Stimulated activated CD8-positive, alpha-beta memory T cell treated with anti-CD3 and anti-CD28 coated beads, Interleukin-4, amount 100 ng/mL, for 1 hour (primary cell): ENCODE measurements around the gene UBXN6.

Experiments used
- DNase-seq, 2 donors: peaks; one replicate each; pipeline ENCODE4 v3.0.0-alpha.2; 2020; ENCODE audit warnings: low read depth in 2 of 2, low spot score in 1 of 2

UBXN6 gene

GRCh38 chr19:4457654-4458395, at the start of gene UBXN6:
Gene UBXN6 (minus strand): TSS chr19:4457794. CDS start chr19:4457697, 97 bp downstream.
- DNase-seq, result peak; percentile 93 to 95

DNA sequence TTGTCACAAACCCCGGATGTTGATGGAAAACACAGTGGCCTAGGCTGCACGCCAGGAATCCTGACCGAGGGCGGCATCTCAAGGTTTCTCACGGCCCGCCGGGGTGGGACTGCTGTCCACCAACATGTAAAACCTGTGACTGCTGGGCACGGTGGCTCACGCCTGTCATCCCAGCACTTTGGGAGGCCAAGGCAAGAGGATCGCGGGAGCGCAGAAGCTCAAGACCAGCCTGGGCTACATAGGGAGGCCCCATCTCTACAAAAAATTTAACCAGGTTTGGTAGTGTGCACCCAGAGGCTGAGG, 49.5 kb upstream of the UBXN6 start:
- DNase-seq, result no peak

GRCh38 chr19:4506449-4507149, 49.0 kb upstream of the UBXN6 start:
- DNase-seq, result no peak

DNA sequence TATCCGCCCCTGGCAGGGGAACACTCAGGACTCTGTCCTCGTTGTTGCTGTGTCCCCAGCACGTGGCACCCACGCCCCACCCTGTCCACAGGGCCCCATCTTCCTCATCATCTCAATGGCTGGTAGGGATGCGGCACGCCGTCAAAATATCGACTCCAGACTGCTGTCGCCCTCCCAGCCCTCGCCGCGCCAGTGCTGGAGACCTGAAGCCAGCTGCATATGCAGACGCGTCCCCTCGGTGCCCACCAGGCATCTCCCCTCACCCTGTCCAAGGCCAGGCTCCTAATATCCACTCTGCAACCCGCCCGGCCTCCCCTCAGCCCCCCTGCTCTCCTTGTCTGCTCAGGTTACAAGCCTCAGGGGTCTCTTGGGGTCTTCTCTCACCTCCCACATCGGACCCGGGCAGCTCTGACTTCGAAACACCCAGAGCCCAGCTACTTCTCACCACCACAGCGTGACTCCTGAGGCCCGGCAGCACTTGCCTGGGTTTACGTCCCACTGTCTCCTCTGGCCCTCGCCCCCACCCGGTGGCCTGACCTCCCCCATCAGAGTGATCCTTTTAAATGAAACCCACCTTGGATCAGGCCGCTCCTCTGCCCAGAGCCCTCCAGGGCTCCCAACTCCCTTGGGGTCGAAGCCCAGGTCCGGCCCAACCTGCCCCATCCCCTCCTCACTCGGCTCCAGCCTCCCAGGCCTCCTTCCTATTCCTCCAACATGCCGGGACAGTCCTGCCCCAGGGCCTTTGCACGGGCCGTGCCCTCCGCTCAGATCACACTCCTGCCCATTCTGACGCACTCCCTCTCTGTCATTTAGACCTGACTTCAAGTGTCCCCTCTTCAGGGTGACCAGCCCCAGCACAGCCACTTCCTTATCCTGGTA, 48.2 kb upstream of the UBXN6 start:
- DNase-seq, result no peak

DNA sequence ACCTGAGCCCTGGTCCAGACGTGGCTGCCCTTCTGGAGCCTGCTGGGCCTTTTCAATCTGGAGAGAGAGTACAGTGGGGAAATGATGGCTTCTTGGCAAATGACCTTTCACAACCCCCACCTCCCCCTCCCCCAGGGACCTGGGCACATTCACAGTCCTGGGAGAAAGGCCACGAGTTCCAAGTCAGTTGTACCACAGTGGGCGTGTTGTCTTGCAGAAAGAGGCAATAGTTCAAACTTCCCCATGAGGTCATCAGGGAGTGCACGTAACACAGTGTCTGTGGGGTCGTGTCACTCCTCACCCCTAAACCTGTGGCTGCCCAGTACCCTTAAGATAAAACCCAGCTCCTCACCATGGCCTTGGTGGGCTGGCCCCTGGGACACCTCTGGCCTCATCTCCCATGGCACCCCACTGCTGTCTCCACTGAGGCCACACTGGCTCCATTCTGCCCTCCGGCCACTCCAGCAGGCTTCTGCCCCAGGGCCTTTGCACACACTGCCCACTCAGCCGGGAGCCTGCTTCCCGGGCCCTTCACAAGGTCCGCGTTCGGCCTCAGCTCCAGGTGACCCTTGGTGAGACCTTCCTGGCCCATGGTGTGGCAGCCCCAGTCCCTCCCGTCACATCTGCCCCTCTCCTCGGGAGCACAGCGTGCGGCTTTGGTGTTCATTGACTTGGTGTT, 47.4 kb upstream of the UBXN6 start:
- no peak for DNase-seq

- DNase-seq, result no peak
Measured at GRCh38 chr19:4504297-4504701, 46.7 kb upstream of the UBXN6 start.

- no peak for DNase-seq
Measured at GRCh38 chr19:4503825-4504170, 46.2 kb upstream of the UBXN6 start.

- no peak for DNase-seq
Measured at GRCh38 chr19:4503132-4503824, 45.7 kb upstream of the UBXN6 start.

DNA sequence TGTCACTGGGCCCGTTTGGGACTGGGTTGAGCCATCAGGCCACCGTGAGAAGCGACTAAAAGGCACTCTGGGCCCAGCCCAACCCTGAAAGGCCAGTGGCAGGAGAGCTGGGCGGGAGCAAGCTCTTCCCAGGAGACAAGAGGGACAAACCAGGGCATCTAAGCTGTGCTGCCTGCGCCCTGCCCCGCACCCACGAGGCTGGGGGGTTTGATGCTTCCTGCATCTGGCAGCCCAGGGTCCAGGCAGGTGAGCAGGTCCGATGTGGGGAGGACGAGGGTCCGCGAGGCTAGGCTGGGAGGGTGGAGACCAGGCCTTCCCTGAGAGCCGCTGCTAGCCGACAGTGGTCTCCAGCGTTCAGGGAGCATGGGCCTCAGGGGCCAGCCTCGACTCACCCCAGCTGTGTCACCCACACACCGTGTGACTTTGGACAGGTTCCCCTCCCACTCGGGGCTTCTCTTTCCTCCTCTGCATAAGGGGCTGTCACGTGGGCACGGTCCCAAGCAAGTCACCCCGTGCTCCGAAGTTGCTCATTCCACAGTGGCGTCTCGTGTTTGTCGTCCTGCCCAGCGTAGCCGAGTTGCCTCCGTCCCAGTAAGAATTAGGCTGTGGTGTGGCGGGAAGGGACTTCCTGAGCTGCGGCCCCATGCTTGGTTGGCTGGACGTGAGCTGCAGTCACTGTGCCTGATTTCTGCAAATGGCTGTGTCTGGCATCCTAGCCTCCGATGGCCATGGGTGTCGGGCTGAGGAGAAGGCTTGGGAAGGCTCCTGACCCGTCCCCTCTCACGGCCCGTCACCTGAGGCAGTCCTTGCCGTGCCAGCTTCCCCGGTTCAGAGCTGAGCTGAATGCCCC, 44.9 kb upstream of the UBXN6 start:
- no peak for DNase-seq

DNA sequence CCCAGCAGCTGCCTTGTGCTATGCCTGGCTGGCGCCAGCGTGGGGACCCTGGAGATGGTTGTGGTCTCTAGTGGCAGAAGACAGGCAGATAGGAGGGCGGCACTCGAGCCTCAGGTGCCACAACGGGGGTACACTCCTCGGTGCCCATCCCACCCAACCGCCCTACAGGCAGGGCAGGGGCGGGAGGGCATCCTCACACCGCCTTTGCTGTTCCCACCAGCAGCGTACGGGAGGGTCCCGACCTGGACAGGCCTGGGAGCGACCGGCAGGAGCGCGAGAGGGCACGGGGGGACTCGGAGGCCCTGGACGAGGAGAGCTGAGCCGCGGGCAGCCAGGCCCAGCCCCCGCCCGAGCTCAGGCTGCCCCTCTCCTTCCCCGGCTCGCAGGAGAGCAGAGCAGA, 44.1 kb upstream of the UBXN6 start:
- DNase-seq, result no peak

DNA sequence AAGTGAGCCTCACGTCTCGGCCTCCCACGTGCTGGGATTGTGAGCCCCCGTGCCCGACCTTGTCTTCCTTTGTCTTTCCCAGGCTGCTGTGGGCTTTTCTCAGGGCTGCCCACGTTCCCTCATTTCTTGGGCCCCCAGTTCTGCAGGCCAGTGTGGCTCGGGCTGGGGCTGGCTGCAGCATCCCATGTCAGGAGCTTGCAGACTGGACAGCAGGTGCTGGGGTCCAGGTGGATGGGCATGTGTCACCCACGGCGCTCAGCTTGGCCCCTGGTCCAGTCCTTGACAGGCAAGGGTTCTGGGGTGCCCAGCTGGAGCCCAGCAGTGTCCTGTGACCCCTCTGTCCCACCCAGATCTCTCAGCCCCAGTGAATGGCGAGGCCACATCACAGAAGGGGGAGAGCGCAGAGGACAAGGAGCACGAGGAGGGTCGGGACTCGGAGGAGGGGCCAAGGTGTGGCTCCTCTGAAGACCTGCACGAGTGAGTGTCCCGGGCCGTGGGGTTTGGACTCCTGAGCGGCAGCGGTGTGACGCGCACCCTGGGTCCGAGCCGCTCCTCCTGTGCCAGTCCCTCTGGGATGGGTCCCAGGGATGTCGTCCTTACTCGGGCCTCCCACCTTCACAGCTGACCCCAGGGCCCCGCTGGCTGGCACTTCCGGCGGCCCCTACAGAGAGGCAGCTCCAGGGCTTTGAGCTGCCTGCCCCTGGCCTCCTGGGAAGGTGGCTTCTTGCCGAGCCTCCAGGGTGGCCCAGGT, 43.4 kb upstream of the UBXN6 start:
- DNase-seq, result no peak

GRCh38 chr19:4499855-4500254, 42.3 kb upstream of the UBXN6 start:
- DNase-seq, result no peak

DNA sequence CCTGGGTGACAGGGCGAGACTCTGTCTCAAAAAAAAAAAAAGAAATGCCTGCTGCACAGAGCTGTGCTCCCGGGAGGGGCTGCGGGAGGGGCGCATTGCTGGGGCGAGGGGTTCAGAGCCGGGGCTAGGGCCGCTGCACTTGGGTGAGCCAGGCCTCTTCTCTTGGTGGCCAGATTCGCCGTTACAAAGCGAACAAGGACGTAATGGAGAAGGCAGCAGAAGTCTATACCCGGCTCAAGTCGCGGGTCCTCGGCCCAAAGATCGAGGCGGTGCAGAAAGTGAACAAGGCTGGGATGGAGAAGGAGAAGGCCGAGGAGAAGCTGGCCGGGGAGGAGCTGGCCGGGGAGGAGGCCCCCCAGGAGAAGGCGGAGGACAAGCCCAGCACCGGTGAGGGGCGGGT, 41.7 kb upstream of the UBXN6 start:
- DNase-seq, result no peak

GRCh38 chr19:4498694-4499093, 41.1 kb upstream of the UBXN6 start:
- DNase-seq, result no peak

- DNase-seq, result no peak
Measured at GRCh38 chr19:4497770-4498389, 40.3 kb upstream of the UBXN6 start.

GRCh38 chr19:4496304-4496703, 38.7 kb upstream of the UBXN6 start:
- no peak for DNase-seq

- DNase-seq, result no peak
Measured at GRCh38 chr19:4495471-4495870, 37.9 kb upstream of the UBXN6 start.

DNA sequence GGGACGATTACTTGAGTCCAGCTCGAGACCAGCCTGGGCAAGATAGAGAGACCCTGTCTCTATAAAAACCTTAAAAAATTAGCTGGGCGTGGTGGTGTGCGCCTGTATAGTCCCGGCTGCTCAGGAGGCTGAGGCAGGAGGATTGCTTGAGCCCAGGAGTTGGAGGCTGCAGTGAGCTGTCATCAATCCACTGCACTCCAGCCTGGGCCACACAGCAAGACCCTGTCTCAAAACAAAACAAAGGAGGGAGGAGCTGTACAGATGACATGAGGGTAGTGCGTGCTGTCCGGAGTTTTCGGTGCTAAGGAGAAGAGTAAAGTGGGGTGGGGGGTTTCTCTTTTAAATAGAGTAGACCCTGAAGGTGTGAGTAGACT, 37.1 kb upstream of the UBXN6 start:
- no peak for DNase-seq
